Umbilical cord (tissue), 2 donors: ENCODE results near the gene FHOD1. TPM values are rescaled to one million over a fixed set of nuclear protein-coding genes. Genes with fewer than 3 reads are reported as not detected.

Experiments
- DNase-seq: peaks from one replicate; pipeline ENCODE4 v3.0.0-alpha.2; 2015; ENCODE audit warnings: low spot score
- total RNA-seq: library from RNA; depleted of rRNA; stranded (reverse); fragments of >200 nt; gene quantifications from one replicate; pipeline ENCODE4 v1.2.3, GENCODE V29; 2014; ENCODE audit warnings: low replicate concordance; ENCODE audit not compliant: insufficient read depth

The FHOD1 gene
- total RNA-seq, 1 donor from 2014 or later: 2.6 TPM

DNA sequence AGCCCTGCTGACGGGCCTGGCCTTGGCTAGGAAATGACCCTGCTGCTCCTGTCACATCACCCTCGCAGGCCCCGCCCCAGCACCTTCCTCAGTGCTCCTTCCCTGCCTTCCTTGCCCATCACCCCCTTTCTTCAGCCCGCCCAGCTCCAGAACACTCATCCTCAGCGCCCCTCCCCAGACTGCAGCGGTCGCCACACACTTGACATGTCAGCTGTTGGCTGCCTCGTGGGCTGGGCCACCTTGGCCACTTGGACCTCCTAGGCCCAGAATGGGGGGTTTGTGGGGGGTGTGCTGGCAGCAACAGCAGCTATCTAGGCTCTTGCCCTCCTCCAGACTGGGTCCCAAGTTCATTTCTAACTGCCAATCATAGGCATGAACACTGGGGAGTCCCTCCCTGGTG is 37.7 kb downstream of the FHOD1 start:
- DNase-seq: no peak

- DNase-seq: no peak
Observed at GRCh38 chr16:67208154-67208896, 39.0 kb downstream of the FHOD1 start.

- no peak for DNase-seq
Observed at GRCh38 chr16:67207249-67208091, 39.8 kb downstream of the FHOD1 start.

DNA sequence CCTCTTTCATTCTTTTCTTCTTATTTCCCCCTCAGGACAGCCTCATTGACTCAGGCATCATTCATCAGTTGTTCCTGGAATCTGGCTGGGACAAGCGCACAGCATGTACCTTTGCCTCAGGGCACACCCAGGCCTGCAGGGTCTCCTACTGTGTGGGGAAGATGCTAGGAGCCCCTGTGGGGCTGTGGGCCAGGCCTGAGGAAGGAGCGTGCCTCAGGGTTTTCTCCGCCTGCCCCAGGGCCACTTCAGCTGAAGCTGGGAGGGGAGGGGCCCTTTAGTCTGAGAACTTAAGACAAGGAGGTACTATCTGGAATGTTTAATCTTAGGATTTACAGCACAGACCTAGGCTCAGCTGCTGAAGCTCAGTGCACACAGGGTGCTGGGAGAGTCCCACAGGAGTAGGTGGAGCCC is 40.4 kb downstream of the FHOD1 start:
- DNase-seq: no peak

GRCh38 chr16:67206129-67206837 is 41.0 kb downstream of the FHOD1 start:
- DNase-seq: no peak

GRCh38 chr16:67204076-67204475 is 43.2 kb downstream of the FHOD1 start:
- DNase-seq: no peak

GRCh38 chr16:67202956-67203493 is 44.3 kb downstream of the FHOD1 start:
- no peak for DNase-seq

DNA sequence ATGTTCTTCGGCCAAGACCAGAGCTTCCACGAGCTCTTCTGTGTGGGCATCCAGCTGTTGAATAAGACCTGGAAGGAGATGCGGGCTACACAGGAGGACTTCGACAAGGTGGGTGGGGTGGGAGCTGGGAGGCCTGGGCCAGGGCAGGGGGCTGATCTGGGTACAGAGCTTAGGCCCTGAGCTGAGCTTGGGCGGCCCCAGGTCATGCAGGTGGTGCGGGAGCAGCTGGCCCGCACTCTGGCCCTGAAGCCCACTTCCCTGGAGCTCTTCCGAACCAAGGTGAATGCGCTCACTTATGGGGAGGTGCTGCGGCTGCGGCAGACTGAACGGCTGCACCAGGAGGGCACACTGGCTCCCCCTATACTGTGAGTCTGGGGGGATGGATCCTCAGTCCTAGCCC is 44.9 kb downstream of the FHOD1 start:
- no peak for DNase-seq

GRCh38 chr16:67201411-67202345 is 45.6 kb downstream of the FHOD1 start:
- no peak for DNase-seq

DNA sequence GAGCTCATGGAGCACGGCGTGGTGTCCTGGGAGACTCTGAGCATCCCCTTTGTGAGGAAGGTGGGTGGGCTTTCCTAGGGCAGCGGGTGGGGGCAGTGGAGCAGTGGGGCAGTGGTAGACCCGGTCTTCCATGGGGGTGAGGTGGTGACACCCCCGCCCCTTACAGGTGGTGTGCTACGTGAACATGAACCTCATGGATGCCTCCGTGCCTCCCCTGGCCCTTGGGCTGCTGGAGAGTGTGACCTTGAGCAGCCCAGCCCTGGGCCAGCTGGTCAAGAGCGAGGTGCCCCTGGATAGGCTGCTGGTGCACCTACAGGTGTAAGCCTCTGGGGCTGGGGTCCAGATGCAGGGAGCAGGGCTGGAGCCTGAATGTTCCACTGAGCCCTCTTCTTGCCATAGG is 46.8 kb downstream of the FHOD1 start:
- no peak for DNase-seq

DNA sequence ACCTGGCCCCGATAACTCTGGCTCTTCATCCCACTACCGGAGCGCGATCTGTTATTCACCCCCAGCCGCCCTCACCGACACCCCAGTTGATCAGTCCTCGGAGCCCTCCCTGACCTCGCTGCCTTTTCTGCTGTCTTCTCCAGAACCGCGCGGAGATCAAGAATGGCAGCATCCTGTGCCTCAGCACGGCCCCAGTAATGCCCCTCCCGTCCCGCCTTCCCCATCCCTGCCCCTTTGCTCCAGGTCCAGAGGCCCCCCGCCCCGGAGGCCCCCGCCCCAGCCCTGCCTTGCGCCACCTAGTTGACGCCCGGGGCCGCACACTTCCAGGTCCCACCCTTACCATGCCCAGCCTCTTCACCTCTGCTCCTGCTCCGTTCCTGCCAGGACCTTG is 47.5 kb downstream of the FHOD1 start:
- DNase-seq: no peak

DNA sequence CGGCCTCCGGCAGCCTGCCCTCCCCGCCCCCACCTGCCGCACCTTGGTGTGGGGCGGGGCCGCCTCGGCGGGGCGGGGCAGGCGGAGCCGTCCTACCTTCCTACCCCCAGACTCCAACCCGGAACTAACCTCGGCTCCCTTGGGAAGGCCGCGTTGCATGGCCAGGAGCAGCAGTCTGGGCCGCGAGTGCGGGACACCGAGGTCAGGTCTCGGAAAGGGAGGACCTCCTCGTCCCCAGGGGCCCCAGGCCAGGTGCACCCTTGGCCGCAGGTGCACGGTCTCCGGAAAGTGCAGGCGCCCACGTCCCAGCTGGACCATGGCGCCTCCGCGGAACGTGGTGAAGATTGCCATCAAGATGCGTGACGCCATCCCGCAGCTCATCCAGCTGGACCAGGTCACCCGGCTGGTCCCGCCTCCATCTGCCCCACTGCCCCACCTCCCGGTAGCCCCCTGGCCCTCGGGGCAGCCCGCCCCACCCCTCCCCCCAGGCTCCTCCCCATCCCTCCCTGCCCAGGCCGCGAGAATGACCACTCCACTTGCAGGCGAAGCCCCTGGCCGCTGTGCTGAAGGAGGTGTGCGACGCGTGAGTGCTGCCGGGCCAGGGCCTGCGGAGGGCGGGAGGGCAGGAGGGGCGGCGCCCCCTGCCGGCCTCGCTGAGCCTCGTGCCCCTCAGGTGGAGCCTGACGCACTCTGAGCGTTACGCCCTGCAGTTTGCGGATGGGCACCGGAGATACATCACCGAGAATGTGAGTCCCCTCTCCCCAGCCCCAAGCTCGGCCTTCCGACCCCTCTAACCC is 48.1 kb downstream of the FHOD1 start, which contains the start of gene ELMO3:
TSS of gene ELMO3 (plus strand) at position 121 of the 797 bp plus-strand sequence. CDS start at position 317, 196 bp downstream.
- no peak for DNase-seq

DNA sequence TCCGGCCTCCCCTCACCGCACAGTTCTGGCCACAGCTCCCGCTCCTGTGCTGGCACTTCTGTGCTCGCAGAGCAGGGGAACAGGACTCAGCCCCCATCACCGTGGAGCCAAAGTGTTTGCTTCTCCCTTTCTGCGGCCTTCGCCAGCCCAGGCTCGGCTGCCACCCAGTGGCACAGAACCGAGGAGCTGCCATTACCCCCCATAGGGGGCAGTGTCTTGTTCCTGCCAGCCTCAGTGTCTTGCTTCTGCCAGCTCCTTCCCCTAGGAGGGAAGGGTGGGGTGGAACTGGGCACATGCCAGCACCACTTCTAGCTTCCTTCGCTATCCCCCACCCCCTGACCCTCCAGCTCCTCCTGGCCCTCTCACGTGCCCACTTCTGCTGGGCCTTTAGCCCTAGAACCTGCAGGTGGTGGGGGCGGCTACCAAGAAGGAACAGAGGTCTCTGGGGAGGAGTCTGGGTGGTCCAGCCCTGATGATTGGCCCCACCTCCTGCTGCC is 49.0 kb downstream of the FHOD1 start:
- DNase-seq: no peak

DNA sequence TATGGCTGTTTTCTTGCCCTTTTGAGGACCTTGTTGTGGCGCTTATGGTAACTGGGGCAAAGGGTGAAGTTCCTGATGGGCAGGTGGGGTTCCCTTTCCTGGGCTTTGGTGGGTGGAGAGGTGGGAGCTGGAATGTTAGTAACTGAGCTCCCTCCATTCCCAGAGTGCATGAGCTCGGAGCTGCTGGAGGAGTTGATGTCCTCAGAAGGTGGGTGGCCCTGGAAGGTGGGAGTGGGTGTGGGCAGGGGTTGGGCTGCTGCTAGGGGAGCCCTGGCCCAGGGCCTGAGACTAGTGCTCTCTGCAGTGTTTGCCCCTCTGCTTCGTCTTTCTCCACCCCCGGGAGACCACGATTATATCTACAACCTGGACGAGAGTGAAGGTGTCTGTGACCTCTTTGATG is 49.6 kb downstream of the FHOD1 start:
- DNase-seq: no peak

DNA sequence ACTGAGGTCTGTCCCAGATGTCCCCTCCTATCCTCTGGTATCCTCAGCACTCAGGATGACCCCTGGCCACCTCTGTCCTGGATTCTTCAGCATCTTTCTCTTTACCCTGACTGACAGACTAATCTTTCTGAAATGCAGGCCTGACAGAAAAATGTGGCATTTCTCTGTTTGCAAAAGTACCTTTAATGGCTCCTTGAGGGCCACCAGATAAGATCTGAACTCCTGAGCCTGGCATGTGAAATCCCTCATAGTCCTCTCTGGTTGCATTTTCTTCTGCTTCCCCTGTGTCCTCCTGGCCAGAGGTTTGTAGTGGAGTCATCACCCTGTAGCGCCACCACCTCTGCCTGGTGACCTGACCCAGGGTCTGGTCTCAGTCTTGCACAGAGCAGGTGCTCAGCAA is 50.4 kb downstream of the FHOD1 start:
- no peak for DNase-seq

DNA sequence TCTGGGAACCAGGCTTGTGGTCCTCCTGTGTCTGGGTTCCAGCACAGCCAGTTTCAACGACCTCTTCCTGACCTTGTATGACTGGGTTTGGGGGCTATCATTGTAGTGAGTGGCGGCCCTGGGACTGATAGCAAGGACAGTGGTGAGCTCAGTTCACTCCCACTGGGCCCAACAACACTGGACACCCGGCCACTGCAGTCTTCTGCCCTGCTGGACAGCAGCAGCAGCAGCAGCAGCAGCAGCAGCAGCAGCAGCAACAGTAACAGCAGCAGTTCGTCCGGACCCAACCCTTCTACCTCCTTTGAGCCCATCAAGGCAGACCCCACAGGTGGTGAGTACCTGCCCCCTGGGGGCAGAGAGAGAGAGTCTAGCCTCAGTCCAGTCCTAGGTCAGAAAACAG is 51.6 kb downstream of the FHOD1 start:
- no peak for DNase-seq

DNA sequence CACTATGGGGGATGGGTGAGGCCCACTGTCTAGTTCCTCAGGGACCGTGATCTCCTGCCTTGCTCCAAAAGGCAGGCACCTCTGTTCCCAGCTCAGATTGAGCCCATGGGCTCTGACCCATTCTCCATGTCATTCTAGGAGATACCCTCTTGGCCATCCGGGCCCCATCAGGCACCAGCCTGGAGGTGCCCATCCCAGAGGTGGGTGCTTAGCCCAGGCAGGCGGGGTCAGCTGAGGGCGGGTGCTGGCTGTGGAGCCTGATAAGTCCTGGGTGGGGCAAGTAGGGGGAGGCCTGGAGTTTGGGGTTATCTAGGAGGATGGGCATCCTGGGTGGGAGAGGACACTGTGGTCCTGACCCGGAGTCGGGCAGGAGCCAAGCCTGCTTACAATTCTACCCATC is 53.0 kb downstream of the FHOD1 start:
- no peak for DNase-seq

GRCh38 chr16:67193536-67193935 is 53.7 kb downstream of the FHOD1 start:
- no peak for DNase-seq

- DNase-seq: no peak
Observed at GRCh38 chr16:67192781-67193361, 54.4 kb downstream of the FHOD1 start.
